ENCODE results near the gene IRX6. TPM values are rescaled to one million over a fixed set of nuclear protein-coding genes. Genes with fewer than 3 reads are reported as not detected.

Gene IRX6
- total RNA-seq (0.10 TPM in 1 of 2 replicates, not detected in the other), polyA plus RNA-seq (not detected in 2 replicates)

- Histone ChIP-seq H4K20me1 (ENCODE audit: insufficient read depth, poor library complexity, severe bottlenecking) (no peaks in the 10 kb centered on the region), H3K27ac (no peak within 1 kb of the TSS), H3K27me3 (peaks cover 92% of the 10 kb centered on the region), H3K4me3 (no peak within 1 kb of the TSS), H3K36me3 (replicated peaks; ENCODE audit: insufficient read depth, low read depth) (no peaks in the 10 kb centered on the region), H3K9me2 (replicated peaks; ENCODE audit: insufficient read depth) (no peaks in the 10 kb centered on the region), H3K4me1 (ENCODE audit: insufficient read depth) (no peaks in the 10 kb centered on the region), H3K4me2 (peak within 1 kb of the TSS; percentile 80), H3K79me2 (no peaks in the 10 kb centered on the region), H2AFZ (no peak within 1 kb of the TSS), H3K9me3 (ENCODE audit: low read depth) (no peaks in the 10 kb centered on the region)
- DNase-seq (ENCODE audit: low spot score): peak; percentile 53
- 2% methylated on average over 42 of the region's 49 CpGs for WGBS (ENCODE audit: low lambda C conversion rate, missing lambda C conversion rate)
- TF ChIP-seq CTCF (IDR thresholded peaks at IDR 0.05; ENCODE audit: poor library complexity) (peak; percentile 56), EZH2phosphoT487 (IDR thresholded peaks at IDR 0.05; ENCODE audit: low read depth, severe bottlenecking, unreplicated experiment) (no peak)
Observed at GRCh38 chr16:55323637-55324271, at the start of gene IRX6. Gene IRX6, plus strand, starts transcription at chr16:55324203. Its CDS starts 889 bp downstream, at chr16:55325092.

- 88% methylated on average over 5 of the region's 5 CpGs for WGBS (ENCODE audit: low lambda C conversion rate, missing lambda C conversion rate)
- no peak overlapping the region for H3K27ac ChIP-seq
- H3K4me1 ChIP-seq (ENCODE audit: insufficient read depth): no peaks in the 10 kb centered on the region
- H4K20me1 ChIP-seq (ENCODE audit: insufficient read depth, poor library complexity, severe bottlenecking): no peaks in the 10 kb centered on the region
- H3K4me2 ChIP-seq: no peak overlapping the region
- no peak for DNase-seq (ENCODE audit: low spot score)
- H3K27me3 ChIP-seq: no peaks in the 10 kb centered on the region
- H2AFZ ChIP-seq: no peak overlapping the region
- no peaks in the 10 kb centered on the region for H3K79me2 ChIP-seq
- no peak overlapping the region for H3K4me3 ChIP-seq
- no peaks in the 10 kb centered on the region for H3K9me3 ChIP-seq (ENCODE audit: low read depth)
- H3K36me3 ChIP-seq (replicated peaks; ENCODE audit: insufficient read depth, low read depth): no peaks in the 10 kb centered on the region
- no peaks in the 10 kb centered on the region for H3K9me2 ChIP-seq (replicated peaks; ENCODE audit: insufficient read depth)
- TF ChIP-seq CTCF (IDR thresholded peaks at IDR 0.05; ENCODE audit: poor library complexity) (no peak), EZH2phosphoT487 (IDR thresholded peaks at IDR 0.05; ENCODE audit: low read depth, severe bottlenecking, unreplicated experiment) (no peak), EZH2 (IDR thresholded peaks at IDR 0.05; ENCODE audit: borderline replicate concordance) (no peak)
Observed at GRCh38 chr16:55274391-55274790, 49.6 kb upstream of the IRX6 start.

GRCh38 chr16:55275167-55275566 lies 48.8 kb upstream of the IRX6 start:
- H3K27me3 ChIP-seq: no peaks in the 10 kb centered on the region
- DNase-seq (ENCODE audit: low spot score): no peak
- H3K9me3 ChIP-seq (ENCODE audit: low read depth): no peaks in the 10 kb centered on the region
- H3K27ac ChIP-seq: no peak overlapping the region
- H3K79me2 ChIP-seq: no peaks in the 10 kb centered on the region
- no peak for TF ChIP-seq EZH2phosphoT487 (IDR thresholded peaks at IDR 0.05; ENCODE audit: low read depth, severe bottlenecking, unreplicated experiment)
- TF ChIP-seq CTCF (IDR thresholded peaks at IDR 0.05; ENCODE audit: poor library complexity): no peak
- TF ChIP-seq EZH2 (IDR thresholded peaks at IDR 0.05; ENCODE audit: borderline replicate concordance): no peak
- H3K4me3 ChIP-seq: no peak overlapping the region
- H3K9me2 ChIP-seq (replicated peaks; ENCODE audit: insufficient read depth): no peaks in the 10 kb centered on the region
- no peaks in the 10 kb centered on the region for H4K20me1 ChIP-seq (ENCODE audit: insufficient read depth, poor library complexity, severe bottlenecking)
- H2AFZ ChIP-seq: no peak overlapping the region
- no peak overlapping the region for H3K4me2 ChIP-seq
- WGBS (ENCODE audit: low lambda C conversion rate, missing lambda C conversion rate): 70% methylated on average over 3 of the region's 3 CpGs
- no peaks in the 10 kb centered on the region for H3K36me3 ChIP-seq (replicated peaks; ENCODE audit: insufficient read depth, low read depth)
- H3K4me1 ChIP-seq (ENCODE audit: insufficient read depth): no peaks in the 10 kb centered on the region
